ENCODE measurements around the gene ZC3H7B.

ZC3H7B gene

DNA sequence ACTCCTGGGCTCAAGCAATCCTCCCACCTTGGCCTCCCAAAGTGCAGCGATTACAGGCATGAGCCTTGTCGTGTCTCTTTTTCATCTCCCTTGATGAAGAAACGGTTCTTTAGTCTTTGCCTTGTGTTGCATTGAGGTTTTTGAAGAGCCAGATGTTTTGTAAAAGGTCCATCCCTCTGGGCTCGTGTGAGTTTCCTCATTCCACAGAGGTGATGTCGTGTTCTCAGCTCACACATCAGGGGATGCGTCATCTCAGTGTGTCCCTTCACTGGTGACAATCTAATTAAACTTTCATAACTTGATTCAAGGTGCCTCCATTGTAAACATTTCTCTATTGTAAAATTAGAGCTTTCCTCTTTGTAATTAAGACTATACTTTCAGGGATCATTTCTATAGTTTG is 50.7 kb downstream of the ZC3H7B start:
- TF ChIP-seq POLR2AphosphoS5 (IDR thresholded peaks at IDR 0.05; ENCODE audit: low read depth) (no peak), CTCF (IDR thresholded peaks at IDR 0.05; ENCODE audit: insufficient read depth, low read length) (no peak), REST (IDR thresholded peaks at IDR 0.05; ENCODE audit: insufficient replicate concordance, low read depth) (no peak), SPI1 (IDR thresholded peaks at IDR 0.05; ENCODE audit: borderline replicate concordance, low read depth) (no peak), GABPA (IDR thresholded peaks at IDR 0.05; ENCODE audit: low read depth) (no peak)
- H3K27ac ChIP-seq (replicated peaks) = no peak overlapping the region
- H3K4me3 ChIP-seq (replicated peaks; ENCODE audit: insufficient read depth, low read length) = no peak overlapping the region
- H3K27me3 ChIP-seq (ENCODE audit: insufficient read depth, poor library complexity, severe bottlenecking) = no peaks in the 10 kb centered on the region
- no peak for DNase-seq (ENCODE audit: low read depth in 1 of 2, low spot score in 1 of 2)

DNA sequence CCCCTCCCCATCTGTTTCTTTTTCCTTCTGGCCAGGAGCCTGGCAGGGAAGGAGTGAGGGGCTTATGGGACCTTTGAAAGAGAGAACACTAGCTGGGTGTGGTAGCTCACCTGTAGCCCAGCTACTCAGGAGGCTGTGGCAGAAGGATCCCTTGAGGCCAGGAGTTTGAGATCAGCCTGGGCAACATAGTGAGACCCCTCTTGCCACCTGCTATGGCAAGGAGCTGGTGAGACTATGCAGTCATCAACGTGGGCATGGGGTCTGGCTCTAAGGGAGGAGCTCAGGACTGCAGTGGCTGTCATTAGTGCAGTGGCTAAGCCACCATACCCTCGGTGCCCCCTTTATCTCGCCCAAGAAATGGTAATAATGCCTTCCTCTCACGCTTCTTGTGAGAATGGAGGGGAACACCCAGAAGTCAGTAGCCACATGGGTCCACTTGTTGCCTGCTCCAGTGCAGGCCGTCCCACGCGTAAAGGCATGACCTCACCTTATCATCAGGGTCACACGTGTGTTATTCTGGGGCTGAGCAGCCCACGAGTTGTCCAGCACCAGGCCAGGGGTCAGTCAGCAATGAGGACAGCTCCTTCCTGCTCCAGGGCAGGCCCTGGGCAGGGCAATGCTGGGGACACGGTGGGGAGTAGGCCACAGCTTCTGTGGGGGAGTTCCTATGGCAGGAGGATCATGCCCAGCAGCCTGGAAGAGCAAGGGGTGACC is 52.7 kb downstream of the ZC3H7B start:
- H3K4me3 ChIP-seq (replicated peaks; ENCODE audit: insufficient read depth, low read length) = no peak overlapping the region
- TF ChIP-seq GABPA (IDR thresholded peaks at IDR 0.05; ENCODE audit: low read depth) = no peak
- no peak for TF ChIP-seq REST (IDR thresholded peaks at IDR 0.05; ENCODE audit: insufficient replicate concordance, low read depth)
- TF ChIP-seq POLR2AphosphoS5 (IDR thresholded peaks at IDR 0.05; ENCODE audit: low read depth) = no peak
- TF ChIP-seq CTCF (IDR thresholded peaks at IDR 0.05; ENCODE audit: insufficient read depth, low read length) = no peak
- TF ChIP-seq SPI1 (IDR thresholded peaks at IDR 0.05; ENCODE audit: borderline replicate concordance, low read depth) = no peak
- H3K27ac ChIP-seq (replicated peaks) = no peak overlapping the region
- no peak for DNase-seq (ENCODE audit: low read depth in 1 of 2, low spot score in 1 of 2)
- no peaks in the 10 kb centered on the region for H3K27me3 ChIP-seq (ENCODE audit: insufficient read depth, poor library complexity, severe bottlenecking)

GRCh38 chr22:41354979-41355378 is 53.7 kb downstream of the ZC3H7B start:
- no peak for TF ChIP-seq REST (IDR thresholded peaks at IDR 0.05; ENCODE audit: insufficient replicate concordance, low read depth)
- no peak for TF ChIP-seq GABPA (IDR thresholded peaks at IDR 0.05; ENCODE audit: low read depth)
- Histone ChIP-seq H3K27ac (replicated peaks) (no peak overlapping the region), H3K27me3 (ENCODE audit: insufficient read depth, poor library complexity, severe bottlenecking) (no peaks in the 10 kb centered on the region), H3K4me3 (replicated peaks; ENCODE audit: insufficient read depth, low read length) (no peak overlapping the region)
- no peak for DNase-seq (ENCODE audit: low read depth in 1 of 2, low spot score in 1 of 2)
